Stimulated activated CD4-positive, alpha-beta T cell treated with anti-CD3 and anti-CD28 coated beads, Interleukin-1b, Interleukin-23, amount 100 ng/mL, for 48 hours (primary cell): ENCODE measurements around the gene TRIM46.
"Not testable (repeated sequence)": the region's sequence is repeated elsewhere in the genome, so short reads cannot be mapped to it uniquely, and the experiment has no call there.

Experiments used
- DNase-seq: peaks from one replicate; pipeline ENCODE4 v3.0.0-alpha.2; 2020

Gene TRIM46

DNA sequence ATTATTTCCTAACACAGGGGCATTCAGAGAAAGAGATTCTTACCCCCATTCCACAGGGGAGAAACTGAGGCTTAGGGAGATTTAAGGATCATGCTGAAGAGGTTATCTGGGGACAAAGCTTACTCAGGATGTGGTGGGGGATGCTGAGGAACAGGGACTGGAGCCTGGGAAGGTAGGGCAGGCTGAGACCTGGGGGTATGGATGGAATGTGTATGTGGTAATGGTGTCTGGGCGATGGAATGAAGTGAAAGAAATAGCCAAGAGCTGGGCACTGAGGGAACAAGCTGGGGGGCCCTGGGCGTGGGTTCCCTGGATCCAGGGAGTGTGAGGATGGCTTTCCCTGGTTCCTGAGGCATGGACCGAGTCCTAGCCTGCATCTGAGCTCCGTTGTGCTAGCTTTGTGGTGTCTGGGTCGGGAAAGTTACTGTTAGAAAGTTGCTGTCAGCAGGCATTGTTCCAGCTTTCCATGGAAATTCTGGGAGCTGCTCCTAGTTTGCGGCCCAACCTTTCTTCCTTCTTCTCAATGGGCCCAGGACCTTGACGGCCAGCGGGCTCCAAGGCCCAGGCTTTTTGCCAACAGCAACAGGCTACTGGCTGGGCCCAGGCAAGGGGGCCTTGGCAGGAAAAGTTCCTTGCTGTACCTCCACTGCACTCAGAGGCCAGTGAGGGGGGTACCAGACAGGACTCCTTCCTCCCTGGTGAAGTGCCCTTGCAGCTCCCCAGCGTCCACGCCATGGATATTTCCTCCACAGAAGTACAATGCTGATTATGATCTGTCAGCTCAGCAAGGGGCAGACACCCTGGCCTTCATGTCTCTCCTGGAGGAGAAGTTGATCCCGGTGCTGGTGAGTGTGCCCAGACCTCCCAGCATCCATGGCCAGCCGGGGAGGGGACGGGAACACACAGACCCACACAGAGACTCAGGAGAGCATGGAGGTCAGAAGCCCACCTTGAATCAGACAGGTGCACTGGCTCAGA lies 58.6 kb downstream of the TRIM46 start:
- not testable (repeated sequence) for DNase-seq

GRCh38 chr1:155233502-155233901 lies 59.9 kb downstream of the TRIM46 start:
- DNase-seq = not testable (repeated sequence)
